GM12875 (cell line): ENCODE measurements around the gene DLG3.

Experiments used
- H3K4me3 ChIP-seq: one replicate; pipeline ENCODE4 v1.5.1; 2011; ENCODE audit warnings: low read depth, low read length, control low read depth
- CTCF ChIP-seq: IDR thresholded peaks from 2 replicates; pipeline ENCODE4 v1.5.1; 2011; ENCODE audit warnings: low read depth, mild to moderate bottlenecking, control low read depth, inconsistent platforms, low read length, moderate library complexity, borderline replicate concordance; ENCODE audit not compliant: insufficient read depth

DLG3 gene

GRCh38 chrX:70476934-70477733 lies 32.5 kb downstream of the DLG3 start:
- TF ChIP-seq CTCF = no peak
- no peak overlapping the region for H3K4me3 ChIP-seq

- H3K4me3 ChIP-seq = no peak overlapping the region
- TF ChIP-seq CTCF = no peak
Measured at GRCh38 chrX:70477734-70478075, 33.1 kb downstream of the DLG3 start.

- TF ChIP-seq CTCF = no peak
Measured at GRCh38 chrX:70478526-70479245, 34.1 kb downstream of the DLG3 start.

GRCh38 chrX:70479247-70479921 lies 34.7 kb downstream of the DLG3 start:
- no peak overlapping the region for H3K4me3 ChIP-seq
- no peak for TF ChIP-seq CTCF

More at GRCh38 chrX:70478526-70479245, 34.1 kb downstream of the DLG3 start:
- H3K4me3 ChIP-seq = no peak overlapping the region

GRCh38 chrX:70479922-70480659 lies 35.5 kb downstream of the DLG3 start:
- H3K4me3 ChIP-seq = no peak overlapping the region
- TF ChIP-seq CTCF = no peak

- TF ChIP-seq CTCF = no peak
- H3K4me3 ChIP-seq = no peak overlapping the region
Measured at GRCh38 chrX:70480660-70481018, 36.0 kb downstream of the DLG3 start.
